Measurements from ENCODE around the gene ZNF219.

ZNF219 gene

GRCh38 chr14:21101802-21102413, 3.5 kb upstream of the ZNF219 start:
- DNase-seq, result no peak

- no peak for DNase-seq
Observed at GRCh38 chr14:21100931-21101330, 2.5 kb upstream of the ZNF219 start, which contains the start of gene TMEM253. TSS of gene TMEM253 (plus strand) at chr14:21101066. CDS start at chr14:21101344, 278 bp downstream.

- DNase-seq, result no peak
Observed at GRCh38 chr14:21099596-21099985, 1.1 kb upstream of the ZNF219 start.

- DNase-seq, result no peak
Observed at GRCh38 chr14:21098892-21099595, 589 bp upstream of the ZNF219 start.

- DNase-seq, result no peak
Observed at GRCh38 chr14:21097636-21098075, 799 bp downstream of the ZNF219 start.

- no peak for DNase-seq
Observed at GRCh38 chr14:21096978-21097635, 1.3 kb downstream of the ZNF219 start.

- DNase-seq, result no peak
Observed at GRCh38 chr14:21096438-21096837, 2.0 kb downstream of the ZNF219 start.

- no peak for DNase-seq
Observed at GRCh38 chr14:21095430-21096205, 2.8 kb downstream of the ZNF219 start.

- no peak for DNase-seq
Observed at GRCh38 chr14:21093769-21094681, 4.4 kb downstream of the ZNF219 start.

- no peak for DNase-seq
Observed at GRCh38 chr14:21093018-21093417, 5.4 kb downstream of the ZNF219 start.

- DNase-seq, result peak; percentile 88
Observed at GRCh38 chr14:21092273-21093011, 6.0 kb downstream of the ZNF219 start.

- DNase-seq, result no peak
Observed at GRCh38 chr14:21091821-21092272, 6.6 kb downstream of the ZNF219 start.

GRCh38 chr14:21090940-21091663, 7.4 kb downstream of the ZNF219 start:
- DNase-seq, result no peak

GRCh38 chr14:21090194-21090939, 8.1 kb downstream of the ZNF219 start:
- DNase-seq, result no peak

- no peak for DNase-seq
Observed at GRCh38 chr14:21089877-21090193, 8.6 kb downstream of the ZNF219 start.

GRCh38 chr14:21089271-21089670, 9.2 kb downstream of the ZNF219 start:
- DNase-seq, result no peak

GRCh38 chr14:21088687-21089086, 9.8 kb downstream of the ZNF219 start:
- DNase-seq, result no peak

GRCh38 chr14:21087294-21088091, 11.0 kb downstream of the ZNF219 start:
- peak; percentile 52 for DNase-seq

- no peak for DNase-seq
Observed at GRCh38 chr14:21086908-21087293, 11.6 kb downstream of the ZNF219 start.
